ENCODE measurements around the gene PGLYRP1. TPM values are rescaled to one million over a fixed set of nuclear protein-coding genes. Genes with fewer than 3 reads are reported as not detected.

The PGLYRP1 gene
- total and polyA plus RNA-seq, 4 donors = 0.49 to 5.5 (median 3.3) TPM; not detected in 1

DNA sequence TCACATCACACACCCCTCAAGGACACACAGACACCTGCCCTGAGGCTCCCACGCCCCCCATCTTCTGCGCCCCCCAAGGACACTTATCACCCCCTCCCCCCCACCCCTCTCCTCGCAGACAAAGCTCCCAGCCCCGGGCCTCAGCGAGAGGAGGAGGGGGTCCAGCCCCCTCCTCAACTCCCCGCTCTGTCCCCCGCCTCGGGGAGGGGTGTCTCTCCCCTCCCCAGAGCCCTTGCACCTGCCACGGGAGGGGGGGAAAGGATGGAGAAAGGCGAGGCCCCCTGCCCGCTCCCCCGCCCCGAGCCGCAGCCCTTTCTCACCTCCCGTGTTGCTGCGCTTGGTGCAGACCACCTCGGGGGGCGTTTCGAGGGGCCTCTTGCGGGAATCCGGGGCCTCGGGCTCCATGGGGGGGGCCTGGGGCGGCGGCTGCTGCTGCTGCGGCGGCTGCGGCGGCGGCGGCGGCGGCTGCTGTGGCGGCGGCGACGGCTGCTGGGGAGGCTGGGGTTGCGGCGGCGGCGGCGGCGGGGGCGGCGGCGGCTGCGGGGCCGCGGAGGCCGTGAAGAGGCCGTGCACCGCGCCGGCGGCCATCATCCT lies 49.8 kb downstream of the PGLYRP1 start:
- Histone ChIP-seq H3K4me1 (ENCODE audit: control insufficient read depth, insufficient read depth, low read length) (peaks cover 47% of the 10 kb centered on the region), H3K36me3 (ENCODE audit: control insufficient read depth, insufficient read depth, low read length) (peaks cover 18% of the 10 kb centered on the region), H3K27me3 (ENCODE audit: control insufficient read depth, insufficient read depth, low read length) (no peaks in the 10 kb centered on the region), H3K27ac (ENCODE audit: low read depth, low read length) (peak overlapping the region; percentile 35), H3K9me3 (ENCODE audit: control insufficient read depth, insufficient read depth, low read length) (peaks cover 1% of the 10 kb centered on the region), H3K4me3 (ENCODE audit: low read depth, low read length) (peak overlapping the region; percentile 49)
- peak in 2 of 6 donors; percentile 56 to 66 for DNase-seq (ENCODE audit: low read depth in 4 of 6, low spot score in 6 of 6)
- 1% methylated on average over 15 of the region's 54 CpGs for whole genome bisulfite sequencing (ENCODE audit: insufficient coverage)

DNA sequence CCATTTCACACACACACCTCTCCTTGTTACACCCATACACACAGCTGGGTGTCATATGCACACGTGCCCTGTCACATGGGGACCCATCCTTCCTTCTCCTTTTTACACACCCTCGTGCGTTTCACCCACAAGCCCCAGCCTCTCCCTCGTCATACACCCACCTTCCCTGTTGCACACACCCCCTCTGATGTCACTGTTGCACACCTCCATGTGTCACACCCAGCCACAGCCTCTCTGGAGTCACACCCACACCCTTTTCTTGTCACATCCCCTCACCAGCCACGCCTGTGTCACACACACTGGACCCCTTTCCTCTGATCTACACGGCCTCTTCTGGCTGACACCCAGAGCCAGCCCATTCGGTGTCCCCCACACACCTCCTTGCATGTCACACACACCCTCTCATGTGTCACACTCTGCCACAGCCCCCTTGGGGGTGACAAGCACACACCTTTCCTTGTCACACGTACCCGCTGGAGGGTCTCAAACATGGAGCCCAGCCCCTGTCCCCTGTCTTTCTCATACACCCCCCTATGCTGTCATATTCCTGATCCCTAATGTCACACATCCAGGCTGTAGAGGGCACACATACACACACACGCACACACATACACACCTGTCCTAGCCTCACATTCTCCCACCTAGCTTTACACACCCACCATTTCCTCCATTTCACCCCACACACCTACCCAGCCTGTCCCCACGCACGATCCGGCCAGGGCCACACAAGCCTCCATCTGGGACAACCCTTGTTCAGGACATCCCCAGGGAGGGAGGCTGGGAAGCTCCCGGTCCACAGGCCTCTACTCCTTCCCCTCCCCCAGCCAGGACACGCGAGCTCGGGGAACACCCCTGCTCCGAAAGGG lies 50.5 kb downstream of the PGLYRP1 start:
- H3K4me3 ChIP-seq (ENCODE audit: low read depth, low read length) = peak overlapping the region; percentile 49
- peak in 2 of 6 donors; percentile 57 to 78 for DNase-seq (ENCODE audit: low read depth in 4 of 6, low spot score in 6 of 6)
- 12% methylated on average over 16 of the region's 18 CpGs for WGBS (ENCODE audit: insufficient coverage)
- H3K4me1 ChIP-seq (ENCODE audit: control insufficient read depth, insufficient read depth, low read length) = peaks cover 47% of the 10 kb centered on the region
- H3K9me3 ChIP-seq (ENCODE audit: control insufficient read depth, insufficient read depth, low read length) = peaks cover 1% of the 10 kb centered on the region
- peaks cover 25% of the 10 kb centered on the region for H3K36me3 ChIP-seq (ENCODE audit: control insufficient read depth, insufficient read depth, low read length)
- H3K27me3 ChIP-seq (ENCODE audit: control insufficient read depth, insufficient read depth, low read length) = no peaks in the 10 kb centered on the region
- peak overlapping the region; percentile 54 for H3K27ac ChIP-seq (ENCODE audit: low read depth, low read length)

DNA sequence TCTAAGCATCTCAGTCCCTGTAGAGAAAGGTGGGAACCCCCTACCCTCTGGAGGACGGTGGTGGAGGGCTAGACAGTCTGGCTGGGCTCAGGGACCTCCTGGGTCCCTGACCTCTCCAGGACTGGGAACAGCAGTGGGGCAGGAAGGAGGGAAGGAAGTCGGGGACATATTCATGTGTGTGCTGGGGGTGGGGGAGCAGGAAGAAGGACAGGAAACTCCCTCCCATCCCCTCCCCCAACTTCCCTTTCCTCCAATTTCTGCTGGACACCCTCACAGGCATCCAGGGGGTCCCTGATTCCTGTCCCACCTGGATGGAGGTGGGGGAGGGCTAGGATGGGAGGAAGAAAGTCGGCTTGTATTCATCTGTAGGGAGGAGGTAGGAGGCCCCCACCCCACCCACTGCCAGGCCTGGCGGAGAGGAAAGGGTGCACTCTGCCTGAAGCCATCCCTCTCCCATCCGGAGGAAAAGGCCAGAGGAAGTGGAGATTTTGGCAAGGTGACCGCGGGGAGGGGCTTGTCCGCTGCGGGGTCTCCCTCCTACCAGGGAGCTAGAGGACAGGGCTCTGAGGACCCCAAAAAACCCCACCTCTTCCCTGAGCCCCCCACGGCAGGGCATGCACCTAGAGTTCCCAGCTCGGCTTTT lies 51.5 kb downstream of the PGLYRP1 start:
- no peak for DNase-seq (ENCODE audit: low read depth in 4 of 6, low spot score in 6 of 6)
- no peaks in the 10 kb centered on the region for H3K27me3 ChIP-seq (ENCODE audit: control insufficient read depth, insufficient read depth, low read length)
- peaks cover 1% of the 10 kb centered on the region for H3K9me3 ChIP-seq (ENCODE audit: control insufficient read depth, insufficient read depth, low read length)
- peak overlapping the region; percentile 49 for H3K4me3 ChIP-seq (ENCODE audit: low read depth, low read length)
- H3K4me1 ChIP-seq (ENCODE audit: control insufficient read depth, insufficient read depth, low read length) = peaks cover 43% of the 10 kb centered on the region
- peak overlapping the region; percentile 54 for H3K27ac ChIP-seq (ENCODE audit: low read depth, low read length)
- H3K36me3 ChIP-seq (ENCODE audit: control insufficient read depth, insufficient read depth, low read length) = peaks cover 30% of the 10 kb centered on the region
- 32% methylated on average over 4 of the region's 11 CpGs for WGBS (ENCODE audit: insufficient coverage)

DNA sequence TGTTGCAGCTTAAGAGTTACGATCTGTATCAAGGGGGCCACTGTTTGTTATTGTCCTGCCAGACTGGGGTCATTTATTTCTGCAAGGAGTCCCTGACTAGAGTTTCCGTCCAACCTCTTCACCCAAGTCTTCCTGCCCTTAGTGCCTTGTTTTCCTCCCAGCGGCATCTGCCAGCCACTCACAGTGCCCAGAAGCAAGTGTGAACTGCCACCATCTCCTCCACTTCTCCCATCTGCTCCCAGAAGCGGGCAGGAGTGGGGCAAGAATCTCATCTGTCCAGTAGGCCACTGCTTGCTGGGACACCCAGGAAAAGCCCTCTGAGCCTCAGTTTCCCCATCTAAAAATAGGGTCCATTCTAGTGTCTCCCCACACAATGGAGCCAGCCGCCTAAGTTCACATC lies 53.2 kb downstream of the PGLYRP1 start:
- Histone ChIP-seq H3K36me3 (ENCODE audit: control insufficient read depth, insufficient read depth, low read length) (peaks cover 35% of the 10 kb centered on the region), H3K27me3 (ENCODE audit: control insufficient read depth, insufficient read depth, low read length) (no peaks in the 10 kb centered on the region), H3K4me3 (ENCODE audit: low read depth, low read length) (no peak overlapping the region), H3K27ac (ENCODE audit: low read depth, low read length) (no peak overlapping the region), H3K9me3 (ENCODE audit: control insufficient read depth, insufficient read depth, low read length) (peaks cover 1% of the 10 kb centered on the region), H3K4me1 (ENCODE audit: control insufficient read depth, insufficient read depth, low read length) (peaks cover 26% of the 10 kb centered on the region)
- DNase-seq (ENCODE audit: low read depth in 4 of 6, low spot score in 6 of 6) = no peak
- 61% methylated on average over 4 of the region's 5 CpGs for WGBS (ENCODE audit: insufficient coverage)

Small RNA genes within 50 kb of the gene (small RNA-seq; reads per million reads assigned to genes)
- gene MIR769 (ENCODE audit: low replicate concordance) = 976 reads per million, percentile 99 among the genes with 10 or more reads in this experiment

Other genes starting within 250 kb of the PGLYRP1 start
- gene DMPK, start 240.6 kb downstream of the PGLYRP1 start, total RNA-seq = 10 to 100 TPM; 16.5 to 35.4 TPM
- 100 to 1,000 TPM; 113 to 155 TPM for gene DMPK, start 240.6 kb downstream of the PGLYRP1 start, polyA plus RNA-seq (ENCODE audit: insufficient read length in 2 of 2)
- 10 to 100 TPM; 27.0 to 42.7 TPM for gene DMWD, start 230.2 kb downstream of the PGLYRP1 start, total RNA-seq
- 100 to 1,000 TPM in 1 of 2 donors, 10 to 100 TPM in 1; 82.9 to 101 TPM for gene DMWD, start 230.2 kb downstream of the PGLYRP1 start, polyA plus RNA-seq (ENCODE audit: insufficient read length in 2 of 2)
- gene RSPH6A, start 207.7 kb downstream of the PGLYRP1 start, total RNA-seq = under 1 TPM in 1 of 2 donors, not detected in 1; 0.11 TPM
- under 1 TPM in 1 of 2 donors, not detected in 1; 0.09 TPM for gene RSPH6A, start 207.7 kb downstream of the PGLYRP1 start, polyA plus RNA-seq (ENCODE audit: insufficient read length in 2 of 2)
- gene SYMPK, start 159.9 kb downstream of the PGLYRP1 start, total RNA-seq = 10 to 100 TPM; 23.2 to 39.6 TPM
- gene SYMPK, start 159.9 kb downstream of the PGLYRP1 start, polyA plus RNA-seq (ENCODE audit: insufficient read length in 2 of 2) = 10 to 100 TPM; 51.4 to 63.9 TPM
- not detected for gene FOXA3, start 158.7 kb downstream of the PGLYRP1 start, total RNA-seq
- gene FOXA3, start 158.7 kb downstream of the PGLYRP1 start, polyA plus RNA-seq (ENCODE audit: insufficient read length in 2 of 2) = not detected
- 10 to 100 TPM; 18.7 to 28.1 TPM for gene IRF2BP1, start 136.9 kb downstream of the PGLYRP1 start, total RNA-seq
- 10 to 100 TPM; 32.1 to 34.0 TPM for gene IRF2BP1, start 136.9 kb downstream of the PGLYRP1 start, polyA plus RNA-seq (ENCODE audit: insufficient read length in 2 of 2)
- gene MYPOP, start 120.4 kb downstream of the PGLYRP1 start, total RNA-seq = 1 to 10 TPM; 1.3 to 2.5 TPM
- 10 to 100 TPM; 10.9 to 13.6 TPM for gene MYPOP, start 120.4 kb downstream of the PGLYRP1 start, polyA plus RNA-seq (ENCODE audit: insufficient read length in 2 of 2)
- under 1 TPM in 1 of 2 donors, not detected in 1; 0.11 TPM for gene NANOS2, start 108.3 kb downstream of the PGLYRP1 start, total RNA-seq
- gene NANOS2, start 108.3 kb downstream of the PGLYRP1 start, polyA plus RNA-seq (ENCODE audit: insufficient read length in 2 of 2) = under 1 TPM; 0.15 to 0.21 TPM
- gene NOVA2, start 49.2 kb downstream of the PGLYRP1 start, total RNA-seq = 1 to 10 TPM; 5.4 to 5.7 TPM
- gene NOVA2, start 49.2 kb downstream of the PGLYRP1 start, polyA plus RNA-seq (ENCODE audit: insufficient read length in 2 of 2) = 10 to 100 TPM; 49.3 to 52.4 TPM
- 10 to 100 TPM in 1 of 2 donors, 1 to 10 TPM in 1; 9.4 to 13.7 TPM for gene CCDC61, start 27.6 kb downstream of the PGLYRP1 start, total RNA-seq
- 10 to 100 TPM; 15.7 to 21.3 TPM for gene CCDC61, start 27.6 kb downstream of the PGLYRP1 start, polyA plus RNA-seq (ENCODE audit: insufficient read length in 2 of 2)
- gene IGFL4, start 17.9 kb upstream of the PGLYRP1 start, total RNA-seq = 1 to 10 TPM; 1.6 to 3.3 TPM
- 10 to 100 TPM in 1 of 2 donors, 1 to 10 TPM in 1; 8.1 to 12.0 TPM for gene IGFL4, start 17.9 kb upstream of the PGLYRP1 start, polyA plus RNA-seq (ENCODE audit: insufficient read length in 2 of 2)
- not detected for gene IGFL3, start 101.6 kb upstream of the PGLYRP1 start, total RNA-seq
- not detected for gene IGFL3, start 101.6 kb upstream of the PGLYRP1 start, polyA plus RNA-seq (ENCODE audit: insufficient read length in 2 of 2)
- gene IGFL2, start 125.2 kb upstream of the PGLYRP1 start, total RNA-seq = under 1 TPM; 0.10 to 0.61 TPM
- under 1 TPM in 1 of 2 donors, not detected in 1; 0.53 TPM for gene IGFL2, start 125.2 kb upstream of the PGLYRP1 start, polyA plus RNA-seq (ENCODE audit: insufficient read length in 2 of 2)
- gene IGFL1, start 206.7 kb upstream of the PGLYRP1 start, total RNA-seq = not detected
- gene IGFL1, start 206.7 kb upstream of the PGLYRP1 start, polyA plus RNA-seq (ENCODE audit: insufficient read length in 2 of 2) = not detected

All from spinal cord (tissue), 10 donors.